HCT116 (cell line): Measurements from ENCODE around the gene SNED1. TPM values are rescaled to one million over a fixed set of nuclear protein-coding genes. Genes with fewer than 3 reads are reported as not detected.

ENCODE experiments used
- ATAC-seq: fragments of 200-7000 bp; cut with Tn5 transposase; 2 replicates; pipeline ENCODE4 v1.9.1; 2020; ENCODE audit warnings: mild to moderate bottlenecking, moderate library complexity
- BruUV-seq: library from RNA; stranded (reverse); fragments of 400-500 nt; replicated peaks from 2 replicates; lab custom pipeline; 2021; lab: Mats Ljungman, UMichigan
- CTCF ChIA-PET: fragments of 300-600 bp; sonication (Branson Sonifier 250); formaldehyde crosslinking; loops from one replicate; lab custom pipeline; 2021; ENCODE audit warnings: antibody characterized with exemption; lab: Charles Lee
- POLR2A ChIA-PET: fragments of 300-600, 350-600 bp; sonication (Branson Sonifier 250); formaldehyde crosslinking; loops from one replicate; lab custom pipeline; 2021; ENCODE audit warnings: antibody characterized with exemption; lab: Charles Lee
- RAD21 ChIA-PET, 2 experiments: fragments of 300-600 bp; sonication (Branson Sonifier 250); formaldehyde crosslinking; loops; one replicate each; lab custom pipeline; 2023; ENCODE audit warnings: low total read pairs in 2 of 2; ENCODE audit not compliant: uncharacterized antibody in 2 of 2, unreplicated experiment in 2 of 2, low non-redundant PET in 1 of 2; lab: Charles Lee
- DNase-seq: peaks from one replicate; pipeline ENCODE4 v3.0.0-alpha.2; 2010; ENCODE audit warnings: low read depth, low spot score
- H2AFZ ChIP-seq: fragments of 200-600 bp; shearing (Covaris generic), sonication (generic); 2 replicates; pipeline ENCODE4 v1.6.1; 2017; ENCODE audit warnings: low read depth, mixed run types, mixed read lengths, antibody characterized with exemption, low read length; ENCODE audit not compliant: poor library complexity, severe bottlenecking
- H3K27ac ChIP-seq: 2 replicates; pipeline ENCODE4 v1.5.1; 2012; ENCODE audit warnings: low read depth, low read length
- H3K27me3 ChIP-seq: fragments of 200-600 bp; sonication (generic); 2 replicates; pipeline ENCODE4 v1.6.1; 2016; ENCODE audit warnings: mixed run types, low read length, mixed read lengths; ENCODE audit not compliant: insufficient read depth
- H3K36me3 ChIP-seq, 2 experiments: fragments of 200-500 bp in 1 of 2; fragments of 200-600 bp in 1 of 2; sonication (Bioruptor generic) in 1 of 2; sonication (generic) in 1 of 2; 2 replicates each; pipeline versions ENCODE4 v1.5.1 to v1.6.1; 2014 to 2016; ENCODE audit warnings: low read length in 2 of 2, inconsistent platforms in 1 of 2, mixed read lengths in 1 of 2, mixed run types in 1 of 2; ENCODE audit not compliant: insufficient read depth in 2 of 2, control insufficient read depth in 1 of 2
- H3K4me1 ChIP-seq, 2 experiments: fragments of 200-600 bp in 1 of 2; sonication (generic) in 1 of 2; 2 replicates each; pipeline versions ENCODE4 v1.5.1 to v1.6.1; 2012 to 2017; ENCODE audit warnings: low read length in 2 of 2, inconsistent platforms in 1 of 2, mild to moderate bottlenecking in 1 of 2, mixed read lengths in 1 of 2, mixed run types in 1 of 2, moderate library complexity in 1 of 2; ENCODE audit not compliant: insufficient read depth in 2 of 2, control insufficient read depth in 1 of 2
- H3K4me2 ChIP-seq: fragments of 200-600 bp; sonication (generic); 2 replicates; pipeline ENCODE4 v1.6.1; 2017; ENCODE audit warnings: mixed run types, low read length, mixed read lengths
- H3K4me3 ChIP-seq, 2 experiments: fragments of 200-600 bp in 1 of 2; sonication (generic) in 1 of 2; replicated peaks in 1 of 2; 2 replicates each; pipeline ENCODE4 v1.5.1; 2011 to 2016; ENCODE audit warnings: low read length in 2 of 2, control low read depth in 1 of 2, low read depth in 1 of 2, mild to moderate bottlenecking in 1 of 2, mixed read lengths in 1 of 2, mixed run types in 1 of 2
- H3K79me2 ChIP-seq: fragments of 200-600 bp; sonication (generic); 2 replicates; pipeline ENCODE4 v1.6.1; 2017; ENCODE audit warnings: mild to moderate bottlenecking, mixed run types, low read length, moderate library complexity, mixed read lengths; ENCODE audit not compliant: insufficient read depth
- H3K9ac ChIP-seq: fragments of 200-600 bp; sonication (generic); 2 replicates; pipeline ENCODE4 v1.6.1; 2016; ENCODE audit warnings: low read length, mixed read lengths
- H3K9me2 ChIP-seq: fragments of 200-600 bp; sonication (generic), shearing (Covaris generic); 2 replicates; pipeline ENCODE4 v1.6.1; 2017; ENCODE audit warnings: mixed run types, mild to moderate bottlenecking, moderate library complexity; ENCODE audit not compliant: insufficient read depth
- H3K9me3 ChIP-seq, 2 experiments: fragments of 200-500 bp in 1 of 2; fragments of 200-600 bp in 1 of 2; sonication (Bioruptor generic) in 1 of 2; sonication (generic) in 1 of 2; 2 replicates each; pipeline ENCODE4 v1.6.1; 2014 to 2017; ENCODE audit warnings: low read length in 2 of 2, mixed read lengths in 2 of 2, inconsistent platforms in 1 of 2, low read depth in 1 of 2, mild to moderate bottlenecking in 1 of 2, mixed run types in 1 of 2, moderate library complexity in 1 of 2; ENCODE audit not compliant: control insufficient read depth in 1 of 2, insufficient read depth in 1 of 2
- H4K20me1 ChIP-seq: fragments of 200-600 bp; sonication (generic), shearing (Covaris generic); 2 replicates; pipeline ENCODE4 v1.6.1; 2017; ENCODE audit warnings: mixed run types, mild to moderate bottlenecking, moderate library complexity; ENCODE audit not compliant: insufficient read depth
- CTCF ChIP-seq, 3 experiments: fragments of 200-600 bp in 1 of 3; sonication (generic) in 1 of 3; IDR thresholded peaks in 2 of 3; conservative IDR thresholded peaks in 1 of 3; 2 replicates each; pipeline ENCODE4 v1.5.1; 2012 to 2017; ENCODE audit warnings: low read depth in 2 of 3, low read length in 2 of 3, antibody characterized with exemption in 1 of 3, borderline replicate concordance in 1 of 3, control low read depth in 1 of 3, mild to moderate bottlenecking in 1 of 3, mixed read lengths in 1 of 3, mixed run types in 1 of 3, moderate library complexity in 1 of 3; ENCODE audit not compliant: insufficient read depth in 1 of 3
- EGR1 ChIP-seq: IDR thresholded peaks from 2 replicates; pipeline ENCODE4 v1.6.1; 2012; ENCODE audit warnings: low read depth
- ELF1 ChIP-seq: IDR thresholded peaks from 2 replicates; pipeline ENCODE4 v1.6.1; 2012; ENCODE audit warnings: low read depth, borderline replicate concordance
- EZH2 ChIP-seq: fragments of 200-600 bp; sonication (generic); IDR thresholded peaks from 2 replicates; pipeline ENCODE4 v1.6.1; 2017; ENCODE audit warnings: antibody characterized with exemption, mixed run types
- FOSL1 ChIP-seq: IDR thresholded peaks from 2 replicates; pipeline ENCODE4 v1.6.1; 2012; ENCODE audit warnings: low read depth
- POLR2A ChIP-seq: IDR thresholded peaks from 2 replicates; pipeline ENCODE4 v1.7.0; 2011; ENCODE audit warnings: borderline replicate concordance; ENCODE audit not compliant: insufficient read depth, insufficient read length; ENCODE audit errors: extremely low read depth
- POLR2AphosphoS5 ChIP-seq: IDR thresholded peaks from 2 replicates; pipeline ENCODE4 v1.6.1; 2011; ENCODE audit warnings: mild to moderate bottlenecking, low read depth, low read length, moderate library complexity
- RAD21 ChIP-seq: IDR thresholded peaks from 2 replicates; pipeline ENCODE4 v1.6.1; 2012; ENCODE audit warnings: low read depth, mild to moderate bottlenecking
- REST ChIP-seq: IDR thresholded peaks from 2 replicates; pipeline ENCODE4 v1.6.1; 2012; ENCODE audit warnings: low read depth
- SIN3A ChIP-seq: IDR thresholded peaks from 2 replicates; pipeline ENCODE4 v1.6.1; 2012; ENCODE audit warnings: low read depth
- SP1 ChIP-seq: IDR thresholded peaks from 2 replicates; pipeline ENCODE4 v1.6.1; 2012; ENCODE audit warnings: low read depth
- TCF7L2 ChIP-seq: IDR thresholded peaks from 2 replicates; pipeline ENCODE4 v1.7.0; 2011; ENCODE audit warnings: borderline replicate concordance, inconsistent platforms; ENCODE audit not compliant: insufficient read depth, insufficient read length; ENCODE audit errors: extremely low read depth
- ZFX ChIP-seq: fragments of 450-650 bp; IDR thresholded peaks from 2 replicates; pipeline ENCODE4 v1.6.1; 2017
- ZNF274 ChIP-seq: fragments of 200-500 bp; sonication (Bioruptor generic); IDR thresholded peaks from 2 replicates; pipeline ENCODE4 v1.6.1; 2014; ENCODE audit warnings: mild to moderate bottlenecking, low read depth, low read length, inconsistent platforms
- intact Hi-C: fragments of 100-400 bp; cut with micrococcal nuclease; formaldehyde crosslinking; loops from 2 replicates; pipeline ENCODE4 v1.10.0; 2022
- total RNA-seq: library from RNA; stranded (reverse); gene quantifications from one replicate; pipeline ENCODE4 v1.2.1, GENCODE V29; 2021; ENCODE audit not compliant: unreplicated experiment

The SNED1 gene
- total RNA-seq, 1 experiment from 2014 or later, result 9.6 TPM

GRCh38 chr2:241040081-241040803, 41.8 kb downstream of the SNED1 start (continued):
- no peak for TF ChIP-seq TCF7L2
- TF ChIP-seq CTCF (IDR thresholded peaks at IDR 0.05 in 2 of 3, conservative IDR thresholded peaks at IDR 0.05 in 1 of 3; ENCODE audit: borderline replicate concordance in 1 of 3, insufficient read depth in 1 of 3, low read depth in 2 of 3, low read length in 2 of 3), result no peak
- no peak for TF ChIP-seq SP1
- no peak for TF ChIP-seq RAD21
- no peak for TF ChIP-seq SIN3A
- TF ChIP-seq EZH2, result no peak
- no peak for TF ChIP-seq ZFX
- TF ChIP-seq ZNF274, result no peak

GRCh38 chr2:241041589-241042158, 43.3 kb downstream of the SNED1 start:
- intact Hi-C loops, result no loop called here
- no peak overlapping the region for H3K27ac ChIP-seq
- no peaks in the 10 kb centered on the region for H3K27me3 ChIP-seq
- CTCF ChIA-PET, result no interaction called here
- H3K9ac ChIP-seq, result no peak overlapping the region
- H3K9me3 ChIP-seq, result no peaks in the 10 kb centered on the region
- DNase-seq, result no peak
- no peak for ATAC-seq
- H3K4me1 ChIP-seq, result no peaks in the 10 kb centered on the region
- H4K20me1 ChIP-seq, result no peaks in the 10 kb centered on the region
- H3K9me2 ChIP-seq, result 0 out of 2 replicates have a peak, but pooled peaks cover 2% of the 10 kb centered on the region
- POLR2A ChIA-PET, result no interaction called here
- RAD21 ChIA-PET, result no interaction called here
- H3K36me3 ChIP-seq, result no peaks in the 10 kb centered on the region
- H3K79me2 ChIP-seq, result no peaks in the 10 kb centered on the region
- BruUV-seq, result no TSS peak
- H3K4me3 ChIP-seq, result no peak overlapping the region
- H2AFZ ChIP-seq, result no peak overlapping the region
- no peak overlapping the region for H3K4me2 ChIP-seq
- TF ChIP-seq ELF1 (no peak), EGR1 (no peak), FOSL1 (no peak), SP1 (no peak), REST (no peak), ZNF274 (no peak), POLR2A (no peak), ZFX (no peak), POLR2AphosphoS5 (no peak)
